IMR-90 (cell line): Measurements from ENCODE around the gene ENOX2. TPM values are rescaled to one million over a fixed set of nuclear protein-coding genes. Genes with fewer than 3 reads are reported as not detected.

Experiments
- ATAC-seq: fragments of 200-7000 bp; cut with Tn5 transposase; 2 replicates; pipeline ENCODE4 v1.9.1; 2020; ENCODE audit warnings: low read depth, mild to moderate bottlenecking, moderate library complexity
- BruUV-seq: library from RNA; stranded (reverse); fragments of 400-500 nt; replicated peaks from 2 replicates; lab custom pipeline; 2021; lab: Mats Ljungman, UMichigan
- CTCF ChIA-PET: fragments of 300-600 bp; formaldehyde crosslinking; extraction: SDS; loops from one replicate; lab custom pipeline; 2021; ENCODE audit warnings: antibody characterized with exemption; lab: Yijun Ruan, JAX
- POLR2A ChIA-PET: fragments of 300-600 bp; sonication (Branson Sonifier 250); formaldehyde crosslinking; loops from one replicate; lab custom pipeline; 2022; ENCODE audit warnings: antibody characterized with exemption; ENCODE audit not compliant: unreplicated experiment; lab: Charles Lee
- DNase-seq: peaks from one replicate; pipeline ENCODE4 v3.0.0; 2013
- H2AFZ ChIP-seq: replicated peaks from 2 replicates; pipeline ENCODE3; 2013; ENCODE audit warnings: low read length, mild to moderate bottlenecking; ENCODE audit not compliant: poor library complexity
- H2AK5ac ChIP-seq: 2 replicates; pipeline ENCODE4 v1.6.1; 2013; ENCODE audit warnings: low read depth, low read length, inconsistent platforms
- H2AK9ac ChIP-seq: replicated peaks from 2 replicates; pipeline ENCODE3; 2013; ENCODE audit warnings: mild to moderate bottlenecking, low read depth, low read length, moderate library complexity; ENCODE audit not compliant: poor library complexity
- H2BK120ac ChIP-seq: 2 replicates; pipeline ENCODE4 v1.6.1; 2013; ENCODE audit warnings: low read depth, low read length, inconsistent platforms
- H2BK15ac ChIP-seq: 3 replicates; pipeline ENCODE4 v1.6.1; 2013; ENCODE audit warnings: low read depth, low read length, inconsistent platforms
- H2BK20ac ChIP-seq: 2 replicates; pipeline ENCODE4 v1.6.1; 2013; ENCODE audit warnings: low read depth, mild to moderate bottlenecking, inconsistent platforms, low read length, moderate library complexity
- H2BK5ac ChIP-seq: 2 replicates; pipeline ENCODE4 v1.6.1; 2013; ENCODE audit warnings: mild to moderate bottlenecking, low read depth, low read length, inconsistent platforms; ENCODE audit not compliant: poor library complexity, severe bottlenecking
- H3K14ac ChIP-seq: replicated peaks from 2 replicates; pipeline ENCODE4 v1.6.1; 2013; ENCODE audit warnings: low read depth, low read length, inconsistent platforms
- H3K18ac ChIP-seq: 2 replicates; pipeline ENCODE4 v1.6.1; 2013; ENCODE audit warnings: low read depth, low read length, control low read depth
- H3K23ac ChIP-seq: 2 replicates; pipeline ENCODE4 v1.6.1; 2013; ENCODE audit warnings: low read depth, low read length, inconsistent platforms
- H3K27ac ChIP-seq: 2 replicates; pipeline ENCODE4 v1.5.1; 2013; ENCODE audit warnings: mild to moderate bottlenecking, control low read depth, low read length; ENCODE audit not compliant: insufficient read depth
- H3K27me3 ChIP-seq: 2 replicates; pipeline ENCODE4 v1.6.1; 2013; ENCODE audit warnings: low read length; ENCODE audit not compliant: control insufficient read depth, insufficient read depth
- H3K36me3 ChIP-seq: 2 replicates; pipeline ENCODE4 v1.6.1; 2013; ENCODE audit warnings: low read length, mixed read lengths; ENCODE audit not compliant: control insufficient read depth, insufficient read depth
- H3K4ac ChIP-seq: 2 replicates; pipeline ENCODE4 v1.6.1; 2013; ENCODE audit warnings: low read depth, low read length, inconsistent platforms
- H3K4me1 ChIP-seq: 2 replicates; pipeline ENCODE4 v1.6.1; 2013; ENCODE audit warnings: low read length, mixed read lengths; ENCODE audit not compliant: control insufficient read depth, insufficient read depth
- H3K4me2 ChIP-seq: 2 replicates; pipeline ENCODE4 v1.6.1; 2013; ENCODE audit warnings: low read depth, mild to moderate bottlenecking, control low read depth, low read length, moderate library complexity
- H3K4me3 ChIP-seq: 2 replicates; pipeline ENCODE4 v1.5.1; 2013; ENCODE audit warnings: low read depth, mild to moderate bottlenecking, control low read depth, low read length, moderate library complexity; ENCODE audit not compliant: insufficient read depth
- H3K56ac ChIP-seq: 2 replicates; pipeline ENCODE4 v1.6.1; 2013; ENCODE audit warnings: low read length, inconsistent platforms; ENCODE audit not compliant: insufficient read depth; ENCODE audit errors: extremely low read depth
- H3K79me1 ChIP-seq, 2 experiments: 2 replicates each; pipeline ENCODE4 v1.6.1; 2013; ENCODE audit warnings: low read length in 2 of 2, inconsistent platforms in 1 of 2, low read depth in 1 of 2
- H3K9ac ChIP-seq: 2 replicates; pipeline ENCODE4 v1.6.1; 2013; ENCODE audit warnings: low read depth, low read length, control low read depth
- H3K9me1 ChIP-seq: 2 replicates; pipeline ENCODE4 v1.6.1; 2013; ENCODE audit warnings: low read length, inconsistent platforms; ENCODE audit not compliant: insufficient read depth
- H3K9me3 ChIP-seq: 2 replicates; pipeline ENCODE4 v1.6.1; 2013; ENCODE audit warnings: low read length; ENCODE audit not compliant: control insufficient read depth, insufficient read depth
- H4K20me1 ChIP-seq: 2 replicates; pipeline ENCODE4 v1.6.1; 2013; ENCODE audit warnings: low read length, inconsistent platforms; ENCODE audit not compliant: insufficient read depth
- H4K5ac ChIP-seq: 2 replicates; pipeline ENCODE4 v1.6.1; 2013; ENCODE audit warnings: mild to moderate bottlenecking, low read depth, low read length, control low read depth
- H4K8ac ChIP-seq, 2 experiments: 2 replicates each; pipeline ENCODE4 v1.6.1; 2013; ENCODE audit warnings: low read depth in 2 of 2, low read length in 2 of 2, control low read depth in 1 of 2, inconsistent platforms in 1 of 2
- H4K91ac ChIP-seq: 2 replicates; pipeline ENCODE4 v1.6.1; 2013; ENCODE audit warnings: low read depth, low read length, inconsistent platforms; ENCODE audit not compliant: insufficient read depth
- RFX5 ChIP-seq: IDR thresholded peaks from 2 replicates; pipeline ENCODE4 v1.8.0; 2012; ENCODE audit warnings: low read depth, mild to moderate bottlenecking, low read length, moderate library complexity
- WGBS, 2 experiments: methylation state at CpG; one replicate each; pipeline versions ENCODE4 v1.1.5 to v1.1.7; 2013; ENCODE audit warnings: missing lambda C conversion rate in 2 of 2; ENCODE audit not compliant: insufficient read length in 1 of 2; ENCODE audit errors: extremely low coverage in 2 of 2; 5-methylcytosine and 5-hydroxymethylcytosine counted together
- dilution Hi-C: fragments of 300-500 bp; cut with HindIII; formaldehyde crosslinking; loops from one replicate; pipeline ENCODE4 v1.14.3; 2018; ENCODE audit warnings: low sequenced_read_pairs; ENCODE audit not compliant: unreplicated experiment
- in situ Hi-C: fragments of 300-500 bp; cut with MboI; formaldehyde crosslinking; loops from 3 replicates; pipeline ENCODE4 v1.14.3; 2019; ENCODE audit warnings: low sequenced_read_pairs, inconsistent platforms, mixed read lengths
- intact Hi-C: fragments of 100-400 bp; cut with micrococcal nuclease; formaldehyde crosslinking; loops from 2 replicates; pipeline ENCODE4 v1.10.0; 2022
- polyA plus RNA-seq, 3 experiments: library from polyadenylated mRNA; depleted of rRNA; stranded (reverse); fragments of >200 nt; gene quantifications; 2 replicates each; pipeline ENCODE4 v1.2.3, GENCODE V29; 2012; ENCODE audit warnings: low replicate concordance in 1 of 3
- total RNA-seq: library from RNA; depleted of rRNA; stranded (reverse); fragments of >200 nt; gene quantifications from 2 replicates; pipeline ENCODE4 v1.2.3, GENCODE V29; 2012

Gene ENOX2
- total and polyA plus RNA-seq, 2 of the 4 experiments (the other 2 are of a cell fraction) = 6.3 to 11.8 TPM

DNA sequence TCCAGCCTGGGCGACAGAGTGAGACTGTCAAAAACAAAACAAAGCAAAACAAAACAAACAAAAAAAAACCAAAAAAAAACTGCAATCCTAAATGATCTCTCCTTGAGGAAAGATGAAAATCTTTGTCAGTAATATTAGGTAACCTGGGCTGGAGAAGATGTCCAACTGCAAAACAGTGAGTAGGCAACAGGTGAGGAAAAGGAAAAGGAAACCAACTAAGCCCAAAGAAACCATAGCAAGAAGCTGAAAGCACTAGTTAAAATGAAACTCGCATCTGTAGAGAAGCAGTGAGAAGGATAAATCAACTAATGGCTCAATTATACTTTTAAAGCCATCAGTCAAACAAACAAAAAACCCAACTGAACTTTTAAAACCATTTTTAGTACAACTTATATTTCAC, 54.2 kb downstream of the ENOX2 start:
- WGBS, 2 experiments = no CpG with 5 or more reads among the region's 2 CpGs
- Histone ChIP-seq H2AFZ (no peak overlapping the region), H3K27ac (no peak overlapping the region), H3K27me3 (no peaks in the 10 kb centered on the region), H4K20me1 (no peaks in the 10 kb centered on the region), H2BK5ac (no peak overlapping the region), H2BK120ac (no peak overlapping the region), H4K8ac (no peak overlapping the region), H3K14ac (no peak overlapping the region), H3K4me1 (no peaks in the 10 kb centered on the region), H3K4ac (no peak overlapping the region), H3K36me3 (no peaks in the 10 kb centered on the region), H2AK9ac (no peak overlapping the region), H3K79me1 (no peaks in the 10 kb centered on the region), H2BK20ac (no peak overlapping the region), H3K9ac (no peak overlapping the region), H3K9me1 (no peaks in the 10 kb centered on the region), H4K91ac (no peak overlapping the region), H3K56ac (no peak overlapping the region), H3K9me3 (no peaks in the 10 kb centered on the region), H3K23ac (no peak overlapping the region), H2BK15ac (no peak overlapping the region), H3K4me2 (no peak overlapping the region), H3K4me3 (no peak overlapping the region), H4K5ac (no peak overlapping the region), H2AK5ac (no peak overlapping the region), H3K18ac (no peak overlapping the region)
- BruUV-seq = no TSS peak
- intact Hi-C loops (no loop called here), dilution Hi-C loops (no loop called here), in situ Hi-C loops (no loop called here)
- POLR2A ChIA-PET = no interaction called here
- DNase-seq (no peak), ATAC-seq (no peak)
- CTCF ChIA-PET = no interaction called here
- no peak for TF ChIP-seq RFX5
